Panc1 (cell line): ENCODE results near the gene MYLK. TPM values are rescaled to one million over a fixed set of nuclear protein-coding genes. Genes with fewer than 3 reads are reported as not detected.

Source experiments
- ATAC-seq: fragments of 200-7000 bp; cut with Tn5 transposase; 2 replicates; pipeline ENCODE4 v1.9.1; 2020; ENCODE audit warnings: mild to moderate bottlenecking, moderate library complexity
- BruUV-seq: library from RNA; stranded (reverse); fragments of 400-500 nt; replicated peaks from 2 replicates; lab custom pipeline; 2021; lab: Mats Ljungman, UMichigan
- CTCF ChIA-PET: fragments of 300-600 bp; sonication (Branson Sonifier 250); formaldehyde crosslinking; loops from one replicate; lab custom pipeline; 2022; ENCODE audit warnings: antibody characterized with exemption; lab: Charles Lee
- POLR2A ChIA-PET: fragments of 300-600 bp; sonication (Branson Sonifier 250); formaldehyde crosslinking; loops from one replicate; lab custom pipeline; 2022; ENCODE audit warnings: antibody characterized with exemption; lab: Charles Lee
- DNase-seq: peaks from one replicate; pipeline ENCODE4 v3.0.0-alpha.2; 2010; ENCODE audit warnings: low read depth, low spot score
- H3K27ac ChIP-seq: 2 replicates; pipeline ENCODE4 v1.5.1; 2011; ENCODE audit warnings: mild to moderate bottlenecking, low read length, inconsistent platforms
- H3K27me3 ChIP-seq: fragments of 200-500 bp; sonication (Bioruptor generic); 2 replicates; pipeline ENCODE4 v1.6.0; 2014; ENCODE audit warnings: low read length, inconsistent platforms; ENCODE audit not compliant: control insufficient read depth, insufficient read depth
- H3K36me3 ChIP-seq: fragments of 200-500 bp; sonication (Bioruptor generic); 2 replicates; pipeline ENCODE4 v1.5.1; 2014; ENCODE audit warnings: inconsistent platforms, mild to moderate bottlenecking, low read length, moderate library complexity; ENCODE audit not compliant: control insufficient read depth, insufficient read depth
- H3K4me1 ChIP-seq: 2 replicates; pipeline ENCODE4 v1.5.1; 2011; ENCODE audit warnings: inconsistent platforms, mild to moderate bottlenecking, low read length, moderate library complexity; ENCODE audit not compliant: control insufficient read depth, insufficient read depth
- H3K4me3 ChIP-seq, 2 experiments: 2 replicates each; pipeline ENCODE4 v1.5.1; 2011 to 2012; ENCODE audit warnings: low read depth in 2 of 2, low read length in 2 of 2, mild to moderate bottlenecking in 2 of 2, inconsistent platforms in 1 of 2, moderate library complexity in 1 of 2
- H3K9me3 ChIP-seq: fragments of 200-500 bp; sonication (Bioruptor generic); 2 replicates; pipeline ENCODE4 v1.5.1; 2014; ENCODE audit warnings: low read depth, mild to moderate bottlenecking, inconsistent platforms, low read length, moderate library complexity; ENCODE audit not compliant: control insufficient read depth, insufficient read depth
- CTCF ChIP-seq: fragments of 450-650 bp; IDR thresholded peaks from 2 replicates; pipeline ENCODE4 v1.5.1; 2017; ENCODE audit warnings: mild to moderate bottlenecking
- POLR2AphosphoS5 ChIP-seq: IDR thresholded peaks from 2 replicates; pipeline ENCODE4 v1.6.1; 2012; ENCODE audit warnings: mild to moderate bottlenecking, low read depth, low read length, moderate library complexity
- REST ChIP-seq, 2 experiments: IDR thresholded peaks; 2 replicates each; pipeline ENCODE4 v1.6.1; 2011 to 2012; ENCODE audit warnings: low read depth in 2 of 2, control low read depth in 1 of 2, low read length in 1 of 2, mild to moderate bottlenecking in 1 of 2, moderate library complexity in 1 of 2; ENCODE audit not compliant: insufficient read depth in 1 of 2
- SIN3A ChIP-seq: IDR thresholded peaks from 2 replicates; pipeline ENCODE4 v1.6.1; 2012; ENCODE audit warnings: low read depth, mild to moderate bottlenecking, low read length, moderate library complexity, borderline replicate concordance; ENCODE audit not compliant: insufficient read depth
- TCF7L2 ChIP-seq: IDR thresholded peaks from 2 replicates; pipeline ENCODE4 v1.6.1; 2011; ENCODE audit warnings: mild to moderate bottlenecking, low read depth, low read length, inconsistent platforms
- in situ Hi-C: cut with HindIII; loops from 2 replicates; pipeline ENCODE4 v1.10.0; 2016; ENCODE audit warnings: low sequenced_read_pairs, low pct_unique_long_range_greater_than_20kb
- intact Hi-C: fragments of 100-400 bp; cut with micrococcal nuclease; formaldehyde crosslinking; loops from one replicate; pipeline ENCODE4 v1.10.0; 2022; ENCODE audit not compliant: unreplicated experiment
- total RNA-seq: library from RNA; stranded (reverse); gene quantifications from one replicate; pipeline ENCODE4 v1.2.1, GENCODE V29; 2021; ENCODE audit not compliant: unreplicated experiment

MYLK gene
- total RNA-seq, 1 experiment from 2014 or later, result 29.7 TPM

GRCh38 chr3:123744064-123744463, 140.1 kb downstream of the MYLK start:
- intact Hi-C loops (no loop called here), in situ Hi-C loops (no loop called here)
- no TSS peak for BruUV-seq
- no peak for DNase-seq
- Histone ChIP-seq H3K27ac (no peak overlapping the region), H3K9me3 (no peaks in the 10 kb centered on the region), H3K36me3 (no peaks in the 10 kb centered on the region), H3K4me3 (no peak overlapping the region), H3K4me1 (no peaks in the 10 kb centered on the region), H3K27me3 (no peaks in the 10 kb centered on the region)
- ChIA-PET CTCF (no interaction called here), POLR2A (no interaction called here)
- no peak for ATAC-seq
- TF ChIP-seq SIN3A, result no peak
- no peak for TF ChIP-seq REST (IDR thresholded peaks at IDR 0.05; ENCODE audit: insufficient read depth in 1 of 2, low read depth in 2 of 2, low read length in 1 of 2)
- no peak for TF ChIP-seq POLR2AphosphoS5
- no peak for TF ChIP-seq TCF7L2
- no peak for TF ChIP-seq CTCF

- in situ Hi-C loops (no loop called here), intact Hi-C loops (no loop called here)
- no peaks in the 10 kb centered on the region for H3K36me3 ChIP-seq
- BruUV-seq, result no TSS peak
- H3K9me3 ChIP-seq, result no peaks in the 10 kb centered on the region
- no peaks in the 10 kb centered on the region for H3K27me3 ChIP-seq
- ATAC-seq (no peak), DNase-seq (no peak)
- no peak for TF ChIP-seq POLR2AphosphoS5
- no peak for TF ChIP-seq SIN3A
- TF ChIP-seq TCF7L2, result no peak
- TF ChIP-seq CTCF, result no peak
- TF ChIP-seq REST (IDR thresholded peaks at IDR 0.05; ENCODE audit: insufficient read depth in 1 of 2, low read depth in 2 of 2, low read length in 1 of 2), result no peak
- ChIA-PET POLR2A (no interaction called here), CTCF (no interaction called here)
- no peaks in the 10 kb centered on the region for H3K4me1 ChIP-seq
- no peak overlapping the region for H3K27ac ChIP-seq
- no peak overlapping the region for H3K4me3 ChIP-seq
These were observed 141.0 kb downstream of the MYLK start for GRCh38 chr3:123743121-123743520.
